WTC11 (cell line): ENCODE results near the gene SLC26A2.

Source experiments
- CREM ChIP-seq: sonication (generic); formaldehyde crosslinking; IDR thresholded peaks from 2 replicates; pipeline ENCODE4 v1.8.1; 2022; ENCODE audit warnings: mild to moderate bottlenecking, missing genetic modification reagents, moderate library complexity
- CTCF ChIP-seq: fragments of 200-600 bp; IDR thresholded peaks from 2 replicates; pipeline ENCODE4 v1.8.0; 2022; ENCODE audit warnings: antibody characterized with exemption
- ESRRA ChIP-seq: sonication (generic); formaldehyde crosslinking; IDR thresholded peaks from 2 replicates; pipeline ENCODE4 v1.8.1; 2022; ENCODE audit warnings: mild to moderate bottlenecking, missing genetic modification reagents, borderline replicate concordance
- GABPB1 ChIP-seq: sonication (generic); formaldehyde crosslinking; IDR thresholded peaks from 2 replicates; pipeline ENCODE4 v1.8.1; 2023; ENCODE audit warnings: mild to moderate bottlenecking, missing genetic modification reagents
- IRF1 ChIP-seq: sonication (generic); formaldehyde crosslinking; IDR thresholded peaks from 2 replicates; pipeline ENCODE4 v1.8.0; 2023; ENCODE audit warnings: missing genetic modification reagents
- MXD4 ChIP-seq: fragments of 250-450 bp; sonication (Bioruptor Pico); IDR thresholded peaks from 2 replicates; pipeline ENCODE4 v1.8.0; 2021; ENCODE audit warnings: mild to moderate bottlenecking, moderate library complexity, borderline replicate concordance
- NFE2L1 ChIP-seq: sonication (generic); formaldehyde crosslinking; IDR thresholded peaks from 2 replicates; pipeline ENCODE4 v1.8.1; 2023; ENCODE audit warnings: missing genetic modification reagents
- NR3C1 ChIP-seq: sonication (generic); formaldehyde crosslinking; conservative IDR thresholded peaks from 2 replicates; pipeline ENCODE4 v1.8.1; 2023; ENCODE audit warnings: low read depth, mild to moderate bottlenecking, missing genetic modification reagents
- SP1 ChIP-seq: sonication (generic); formaldehyde crosslinking; conservative IDR thresholded peaks from 2 replicates; pipeline ENCODE4 v1.8.1; 2022; ENCODE audit warnings: missing genetic modification reagents
- TCF7 ChIP-seq: sonication (generic); formaldehyde crosslinking; IDR thresholded peaks from 2 replicates; pipeline ENCODE4 v1.8.0; 2022; ENCODE audit warnings: mild to moderate bottlenecking, low read depth, missing genetic modification reagents, moderate library complexity
- TEAD1 ChIP-seq: sonication (generic); formaldehyde crosslinking; IDR thresholded peaks from 2 replicates; pipeline ENCODE4 v1.8.0; 2022; ENCODE audit warnings: mild to moderate bottlenecking, missing genetic modification reagents
- TEAD4 ChIP-seq: sonication (generic); formaldehyde crosslinking; IDR thresholded peaks from 2 replicates; pipeline ENCODE4 v1.8.0; 2022; ENCODE audit warnings: mild to moderate bottlenecking, missing genetic modification reagents
- USF2 ChIP-seq: sonication (generic); formaldehyde crosslinking; IDR thresholded peaks from 2 replicates; pipeline ENCODE4 v1.8.1; 2023; ENCODE audit warnings: mild to moderate bottlenecking, missing genetic modification reagents, moderate library complexity

- TF ChIP-seq NR3C1 (no peak), USF2 (CRISPR knock-in tag) (no peak), CREM (CRISPR knock-in tag) (no peak), CTCF (no peak), GABPB1 (CRISPR knock-in tag) (no peak), TEAD1 (CRISPR knock-in tag) (no peak), ESRRA (CRISPR knock-in tag) (no peak), TCF7 (CRISPR knock-in tag) (no peak), MXD4 (CRISPR knock-in tag) (no peak), IRF1 (CRISPR knock-in tag) (no peak), NFE2L1 (CRISPR knock-in tag) (no peak), SP1 (CRISPR knock-in tag) (no peak), TEAD4 (no peak)
These were observed 14.9 kb downstream of the SLC26A2 start for GRCh38 chr5:149975409-149975808.
